Right renal pelvis (tissue), 4 donors: Measurements from ENCODE around the gene TMIE. TPM values are rescaled to one million over a fixed set of nuclear protein-coding genes. Genes with fewer than 3 reads are reported as not detected.

Source experiments
- DNase-seq, 4 donors: peaks; one replicate each; pipeline ENCODE4 v3.0.0-alpha.2; 2013; ENCODE audit warnings: low read depth in 4 of 4, low spot score in 3 of 4, missing footprints in 1 of 4
- polyA plus RNA-seq, 4 donors: library from polyadenylated mRNA; unstranded; fragments of 120-200 nt; gene quantifications; one replicate each; pipeline ENCODE4 v1.2.1, GENCODE V29; 2013; ENCODE audit not compliant: insufficient read length in 4 of 4

TMIE gene
- polyA plus RNA-seq, 4 donors, result 1.1 to 1.3 (median 1.3) TPM

- DNase-seq, result no peak
Measured at GRCh38 chr3:46706771-46707582, 5.8 kb downstream of the TMIE start.

DNA sequence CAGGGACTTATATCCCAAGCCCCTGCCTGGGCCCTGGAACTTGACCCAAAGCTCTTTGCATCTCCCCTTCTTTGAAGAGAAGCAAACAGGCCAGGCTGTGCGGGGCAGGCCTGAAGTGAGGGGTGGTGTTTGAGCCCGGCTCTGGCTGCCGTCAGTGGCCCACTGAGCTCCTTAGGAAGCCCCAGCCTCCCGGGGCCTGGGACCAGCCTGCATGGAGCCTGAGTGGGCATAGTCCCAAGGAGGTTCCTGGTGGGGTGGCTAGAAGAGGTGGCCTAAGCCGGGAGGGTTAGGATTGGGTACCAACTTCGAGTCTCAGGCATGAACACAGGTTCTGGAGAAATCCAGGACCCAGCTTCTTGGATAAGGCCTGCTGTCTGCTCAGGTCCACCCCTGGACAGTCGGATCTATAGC lies 6.4 kb downstream of the TMIE start:
- DNase-seq, result no peak

DNA sequence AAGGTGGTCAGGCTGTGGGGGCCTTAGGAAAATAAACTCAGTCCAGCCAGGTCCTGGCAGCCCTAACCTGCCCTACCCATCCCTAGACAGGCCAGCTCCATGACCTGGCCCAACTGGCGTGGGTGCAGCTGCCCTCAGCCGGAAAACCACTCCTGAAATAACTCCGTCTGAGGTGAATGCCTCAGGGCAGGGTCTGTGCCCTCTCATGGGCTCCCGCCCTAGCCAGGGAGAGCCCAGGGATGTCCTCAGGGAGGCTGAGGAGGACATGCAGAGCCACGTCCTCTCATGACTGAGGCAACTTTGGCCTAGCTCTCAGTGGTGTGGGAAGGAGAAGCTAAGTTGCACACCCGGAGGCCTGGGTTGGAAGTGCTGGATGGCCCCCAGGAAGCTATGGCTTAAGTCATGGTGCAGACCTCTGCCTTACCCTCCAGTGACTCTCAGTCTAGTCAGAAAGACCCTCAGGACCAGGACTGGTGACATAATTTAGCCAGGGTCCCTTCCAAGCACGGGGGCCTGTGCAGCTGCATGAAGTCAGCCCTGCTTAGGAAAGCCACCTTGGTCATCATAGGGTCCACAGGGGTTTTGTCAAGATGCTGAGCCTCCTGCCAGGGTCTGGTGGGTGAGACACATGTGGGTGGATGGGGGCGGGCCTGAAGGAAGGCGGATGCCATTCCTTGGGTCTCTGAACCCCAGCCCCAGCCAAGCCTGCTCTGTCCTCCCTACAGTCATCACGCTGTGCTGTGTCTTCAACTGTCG lies 7.4 kb downstream of the TMIE start:
- no peak for DNase-seq

- no peak for DNase-seq
Measured at GRCh38 chr3:46709157-46709654, 8.0 kb downstream of the TMIE start.

- no peak for DNase-seq
Measured at GRCh38 chr3:46709721-46710120, 8.5 kb downstream of the TMIE start.

- no peak for DNase-seq
Measured at GRCh38 chr3:46710229-46710628, 9.0 kb downstream of the TMIE start.

- no peak for DNase-seq
Measured at GRCh38 chr3:46710671-46711295, 9.6 kb downstream of the TMIE start.

DNA sequence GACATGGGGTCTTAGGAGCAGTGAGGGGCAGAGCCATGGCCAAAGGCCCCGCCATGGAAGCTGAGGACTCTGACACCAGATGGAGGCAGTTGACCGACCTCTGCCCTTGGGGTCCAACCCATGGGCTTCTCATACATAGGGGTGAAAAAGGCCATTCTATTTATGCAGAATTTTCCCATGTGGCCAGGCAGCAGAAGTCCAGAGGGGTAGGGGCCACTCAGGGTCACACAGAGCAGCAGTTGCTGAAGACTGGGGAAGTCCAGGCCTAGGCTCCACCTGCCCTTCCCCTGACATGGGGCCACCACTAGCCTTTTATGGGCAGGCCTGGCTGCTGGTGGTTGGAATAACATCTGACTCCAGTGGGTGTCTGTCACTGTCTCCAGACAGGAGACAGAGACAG lies 10.1 kb downstream of the TMIE start:
- no peak for DNase-seq

DNA sequence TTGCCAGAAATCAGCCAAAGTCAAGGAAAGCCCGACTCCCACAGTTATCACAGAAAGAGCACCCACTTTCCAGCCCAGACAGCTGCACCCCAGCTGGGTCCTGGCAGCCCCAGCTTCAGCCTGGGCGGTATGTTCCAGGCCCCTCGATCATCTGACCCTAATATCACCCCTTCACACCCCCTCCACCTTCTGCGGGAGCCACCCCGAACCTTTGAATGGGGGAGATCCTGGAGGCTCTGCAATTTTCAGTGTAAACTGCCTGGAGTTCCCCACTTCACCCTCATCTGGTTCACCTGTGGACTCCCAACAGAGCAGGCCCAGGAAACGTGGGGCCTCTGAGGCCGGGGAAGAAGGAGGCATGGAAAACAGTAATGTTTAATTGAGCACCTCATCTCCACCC lies 10.6 kb downstream of the TMIE start:
- DNase-seq, result no peak

DNA sequence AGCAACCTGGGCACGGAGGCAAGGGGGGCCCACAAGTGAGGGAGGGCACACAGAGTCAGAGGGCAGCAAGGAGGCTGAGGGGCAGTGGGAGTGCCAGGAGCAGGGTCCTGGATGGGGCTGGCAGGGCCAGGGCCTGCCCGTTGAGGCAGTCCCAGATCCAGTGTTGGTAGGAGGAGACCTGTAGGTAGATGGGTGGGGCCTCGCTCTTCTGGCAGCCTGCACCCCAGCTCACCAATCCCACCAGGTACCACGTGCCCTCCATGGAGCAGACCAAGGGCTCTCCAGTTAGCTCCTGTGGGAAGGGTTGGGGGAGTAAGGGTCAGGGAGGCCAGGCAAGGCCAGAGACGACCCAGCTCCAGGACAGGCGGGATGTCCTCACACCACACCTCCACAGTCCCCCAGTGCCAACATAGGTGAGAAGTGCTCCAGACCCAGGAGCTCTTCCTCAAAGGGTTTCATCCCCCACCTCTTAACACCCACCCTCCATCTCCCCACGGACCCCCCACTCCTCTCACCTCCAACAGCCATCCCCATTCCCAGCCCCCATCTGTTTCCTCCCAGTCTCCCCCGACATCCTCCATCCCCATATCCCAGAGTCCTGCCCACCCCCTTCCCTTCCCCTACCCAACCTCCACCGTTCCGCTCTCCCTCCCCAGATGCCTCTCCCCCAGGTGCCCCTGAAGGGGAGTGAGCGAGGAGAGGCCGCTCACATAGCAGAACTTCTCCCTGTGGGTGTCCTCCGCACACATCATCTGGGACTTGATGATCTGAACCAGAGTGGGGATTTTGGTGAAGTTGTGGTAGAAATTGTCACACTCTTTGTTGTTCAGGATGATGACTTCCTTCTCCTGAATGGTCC lies 11.2 kb downstream of the TMIE start:
- no peak for DNase-seq

- no peak for DNase-seq
Measured at GRCh38 chr3:46713050-46713897, 12.1 kb downstream of the TMIE start.

GRCh38 chr3:46713898-46714552 lies 12.8 kb downstream of the TMIE start:
- no peak for DNase-seq

GRCh38 chr3:46714728-46715506 lies 13.7 kb downstream of the TMIE start:
- DNase-seq, result no peak

- no peak for DNase-seq
Measured at GRCh38 chr3:46715507-46716175, 14.4 kb downstream of the TMIE start.

GRCh38 chr3:46716461-46717441 lies 15.6 kb downstream of the TMIE start:
- no peak for DNase-seq

GRCh38 chr3:46717447-46718231 lies 16.4 kb downstream of the TMIE start, which contains the start of gene PRSS50:
PRSS50 (minus strand) TSS chr3:46717869; CDS start chr3:46717824, 45 bp downstream.
- no peak for DNase-seq
